ENCODE measurements around the gene DIS3L2. TPM values are rescaled to one million over a fixed set of nuclear protein-coding genes. Genes with fewer than 3 reads are reported as not detected.

Gene DIS3L2
- total and polyA plus RNA-seq, 2 of the 8 experiments (the other 6 are each of a cell fraction or from before 2014, with no cell fraction given), result 11.5 to 21.6 TPM

DNA sequence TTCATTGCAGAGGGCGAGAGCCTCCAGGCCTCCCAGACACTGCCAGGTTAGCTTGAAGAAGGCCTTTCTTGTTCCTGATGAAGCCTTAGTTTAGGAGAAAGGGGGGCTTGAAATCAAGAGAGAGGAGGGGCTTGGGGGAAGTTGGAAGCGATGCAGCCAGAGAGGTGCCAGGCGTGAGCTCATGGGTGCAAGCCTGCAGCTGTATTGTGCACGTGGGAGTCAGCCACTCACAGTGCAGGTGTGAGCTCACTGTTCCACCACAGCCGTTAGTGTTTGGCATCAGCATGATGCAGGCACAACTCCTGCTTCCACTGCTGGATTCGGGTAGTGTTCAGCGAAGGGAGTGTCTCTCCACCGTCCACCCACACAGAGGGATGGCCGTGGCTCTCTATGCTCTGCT, 348.6 kb downstream of the DIS3L2 start:
- Histone ChIP-seq H2BK20ac (ENCODE audit: low read length) (no peak overlapping the region), H3K4me1 (replicated peaks in 1 of 4; ENCODE audit: control insufficient read depth in 3 of 4, insufficient read depth in 4 of 4, low read length in 3 of 4) (no peaks in the 10 kb centered on the region), H2AK5ac (ENCODE audit: low read depth, low read length) (no peak overlapping the region), H3K4me3 (ENCODE audit: extremely low read depth in 1 of 4, insufficient read depth in 2 of 4, low read depth in 3 of 4, low read length in 4 of 4) (no peak overlapping the region), H2BK12ac (ENCODE audit: low read depth, low read length) (no peak overlapping the region), H3K27ac (ENCODE audit: low read depth, low read length) (no peak overlapping the region), H2BK120ac (replicated peaks; ENCODE audit: low read depth, low read length) (no peak overlapping the region), H2AFZ (ENCODE audit: low read length) (no peak overlapping the region), H2BK5ac (ENCODE audit: low read depth, low read length) (0 out of 2 replicates have a peak overlapping the region, but pooled peaks have one; percentile 5), H4K91ac (replicated peaks; ENCODE audit: insufficient read length, low read length) (no peak overlapping the region), H3K9ac (replicated peaks in 1 of 4; ENCODE audit: extremely low read depth in 1 of 4, low read depth in 3 of 4, low read length in 3 of 4) (no peak overlapping the region), H3K79me1 (ENCODE audit: low read depth, low read length) (no peaks in the 10 kb centered on the region), H4K20me1 (replicated peaks in 1 of 2; ENCODE audit: control insufficient read depth in 1 of 2, insufficient read depth in 2 of 2, low read length in 2 of 2) (no peaks in the 10 kb centered on the region), H3K23me2 (ENCODE audit: low read depth, low read length) (no peaks in the 10 kb centered on the region), H3K56ac (replicated peaks; ENCODE audit: insufficient read length, low read depth, low read length) (no peak overlapping the region), H3K4ac (replicated peaks; ENCODE audit: insufficient read length, low read depth, low read length) (no peak overlapping the region), H3K14ac (ENCODE audit: insufficient read length) (no peak overlapping the region), H3K18ac (ENCODE audit: extremely low read depth, low read length) (no peak overlapping the region), H3K27me3 (replicated peaks in 1 of 4; ENCODE audit: control insufficient read depth in 3 of 4, extremely low read depth in 1 of 4, insufficient read depth in 3 of 4, low read length in 3 of 4) (no peaks in the 10 kb centered on the region), H4K8ac (ENCODE audit: extremely low read depth, insufficient read depth, low read length) (peak overlapping the region; percentile 79; the same call in 1 of the 2 replicates), H3K9me3 (ENCODE audit: insufficient read depth in 2 of 2, low read depth in 1 of 2, low read length in 1 of 2) (peaks cover 7% of the 10 kb centered on the region in 2 experiments), H2BK15ac (ENCODE audit: low read length) (no peak overlapping the region), H3K36me3 (ENCODE audit: control insufficient read depth in 2 of 4, insufficient read depth in 4 of 4, low read length in 3 of 4) (no peaks in the 10 kb centered on the region), H3K4me2 (ENCODE audit: insufficient read depth in 1 of 2, low read depth in 2 of 2, low read length in 2 of 2) (no peak overlapping the region), H3K79me2 (ENCODE audit: control insufficient read depth in 1 of 2, insufficient read depth in 2 of 2, low read length in 2 of 2) (no peaks in the 10 kb centered on the region), H4K5ac (ENCODE audit: insufficient read length, low read depth, low read length) (no peak overlapping the region), H3K23ac (ENCODE audit: insufficient read length) (no peak overlapping the region)
- 99% methylated on average over 9 of the region's 9 CpGs; no CpG with 5 or more reads in 1 of the 2 experiments for WGBS, 2 experiments (ENCODE audit: extremely low coverage in 1 of 2, insufficient coverage in 1 of 2, insufficient read length in 1 of 2, insufficient replicate concordance in 2 of 2, low coverage in 1 of 2, low lambda C conversion rate in 2 of 2, missing lambda C conversion rate in 1 of 2)
- ChIA-PET POLR2A (ENCODE audit: partially characterized antibody) (no interaction called here), CTCF (ENCODE audit: partially characterized antibody) (interaction anchor here (0.6 to 7.7 kb wide), 13 partner anchors 12 to 449 kb away, joined by 3 to 65 read pairs (median 4); no protein-coding TSS in a partner anchor)
- no peak for FAIRE-seq
- no peak for DNase-seq (ENCODE audit: low read depth in 1 of 2, low spot score in 2 of 2)
- no peak for TF ChIP-seq JUND (IDR thresholded peaks at IDR 0.05; ENCODE audit: low read length)
- TF ChIP-seq POU5F1 (IDR thresholded peaks at IDR 0.05; ENCODE audit: low read depth, low read length), result no peak
- no peak for TF ChIP-seq KDM1A (IDR thresholded peaks at IDR 0.05; ENCODE audit: borderline replicate concordance, low read length)
- no peak for TF ChIP-seq FOSL1 (IDR thresholded peaks at IDR 0.05; ENCODE audit: insufficient read depth, low read depth, low read length)
- TF ChIP-seq POLR2AphosphoS5 (IDR thresholded peaks at IDR 0.05; ENCODE audit: low read depth, low read length), result no peak
- TF ChIP-seq SIRT6 (IDR thresholded peaks at IDR 0.05; ENCODE audit: low read length), result no peak
- TF ChIP-seq GABPA (IDR thresholded peaks at IDR 0.05; ENCODE audit: borderline replicate concordance, insufficient read depth, low read length), result no peak
- TF ChIP-seq, protein P1, sequence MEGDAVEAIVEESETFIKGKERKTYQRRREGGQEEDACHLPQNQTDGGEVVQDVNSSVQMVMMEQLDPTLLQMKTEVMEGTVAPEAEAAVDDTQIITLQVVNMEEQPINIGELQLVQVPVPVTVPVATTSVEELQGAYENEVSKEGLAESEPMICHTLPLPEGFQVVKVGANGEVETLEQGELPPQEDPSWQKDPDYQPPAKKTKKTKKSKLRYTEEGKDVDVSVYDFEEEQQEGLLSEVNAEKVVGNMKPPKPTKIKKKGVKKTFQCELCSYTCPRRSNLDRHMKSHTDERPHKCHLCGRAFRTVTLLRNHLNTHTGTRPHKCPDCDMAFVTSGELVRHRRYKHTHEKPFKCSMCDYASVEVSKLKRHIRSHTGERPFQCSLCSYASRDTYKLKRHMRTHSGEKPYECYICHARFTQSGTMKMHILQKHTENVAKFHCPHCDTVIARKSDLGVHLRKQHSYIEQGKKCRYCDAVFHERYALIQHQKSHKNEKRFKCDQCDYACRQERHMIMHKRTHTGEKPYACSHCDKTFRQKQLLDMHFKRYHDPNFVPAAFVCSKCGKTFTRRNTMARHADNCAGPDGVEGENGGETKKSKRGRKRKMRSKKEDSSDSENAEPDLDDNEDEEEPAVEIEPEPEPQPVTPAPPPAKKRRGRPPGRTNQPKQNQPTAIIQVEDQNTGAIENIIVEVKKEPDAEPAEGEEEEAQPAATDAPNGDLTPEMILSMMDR (IDR thresholded peaks at IDR 0.05; ENCODE audit: control extremely low read depth in 1 of 3, insufficient read depth in 1 of 3, low read depth in 1 of 3, low read length in 3 of 3), result no peak
- TF ChIP-seq, protein P2, sequence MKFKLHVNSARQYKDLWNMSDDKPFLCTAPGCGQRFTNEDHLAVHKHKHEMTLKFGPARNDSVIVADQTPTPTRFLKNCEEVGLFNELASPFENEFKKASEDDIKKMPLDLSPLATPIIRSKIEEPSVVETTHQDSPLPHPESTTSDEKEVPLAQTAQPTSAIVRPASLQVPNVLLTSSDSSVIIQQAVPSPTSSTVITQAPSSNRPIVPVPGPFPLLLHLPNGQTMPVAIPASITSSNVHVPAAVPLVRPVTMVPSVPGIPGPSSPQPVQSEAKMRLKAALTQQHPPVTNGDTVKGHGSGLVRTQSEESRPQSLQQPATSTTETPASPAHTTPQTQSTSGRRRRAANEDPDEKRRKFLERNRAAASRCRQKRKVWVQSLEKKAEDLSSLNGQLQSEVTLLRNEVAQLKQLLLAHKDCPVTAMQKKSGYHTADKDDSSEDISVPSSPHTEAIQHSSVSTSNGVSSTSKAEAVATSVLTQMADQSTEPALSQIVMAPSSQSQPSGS (IDR thresholded peaks at IDR 0.05; ENCODE audit: low read length), result no peak
- TF ChIP-seq BACH1 (IDR thresholded peaks at IDR 0.05; ENCODE audit: low read length), result no peak
- TF ChIP-seq CEBPB (IDR thresholded peaks at IDR 0.05; ENCODE audit: low read depth, low read length), result no peak

Measured in H1 (cell line).